ENCODE measurements around the gene GPR158.

Gene GPR158

GRCh38 chr10:25294032-25294926, 119.5 kb downstream of the GPR158 start:
- no peak for TF ChIP-seq CTCF (conservative IDR thresholded peaks at IDR 0.05; ENCODE audit: control insufficient read depth, insufficient read depth, low read depth, low read length)
- H3K4me3 ChIP-seq (ENCODE audit: control insufficient read depth, low read depth, low read length): no peak overlapping the region
- DNase-seq (ENCODE audit: low read depth): peak; percentile 5

DNA sequence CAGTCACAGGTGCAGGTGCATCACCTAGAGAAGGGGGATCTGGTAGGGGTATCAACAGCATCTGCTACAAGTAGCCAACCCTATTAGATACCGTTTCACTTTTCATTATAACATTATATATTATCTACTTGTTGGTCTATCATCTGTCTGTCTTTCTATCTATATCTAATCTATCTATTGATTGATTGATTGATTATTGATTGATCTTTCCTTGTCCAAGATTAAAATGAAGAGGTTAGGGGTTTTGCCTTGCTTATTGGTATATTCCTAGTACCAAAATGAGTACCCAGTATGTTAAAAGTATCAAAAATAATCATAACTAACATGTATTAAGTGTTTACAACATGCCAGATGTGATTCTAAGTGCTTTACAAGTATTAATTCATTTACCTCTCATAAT, 121.5 kb downstream of the GPR158 start:
- no peak for TF ChIP-seq CTCF (conservative IDR thresholded peaks at IDR 0.05; ENCODE audit: control insufficient read depth, insufficient read depth, low read depth, low read length)
- no peak overlapping the region for H3K4me3 ChIP-seq (ENCODE audit: control insufficient read depth, low read depth, low read length)
- DNase-seq (ENCODE audit: low read depth): no peak

GRCh38 chr10:25297466-25297865, 122.7 kb downstream of the GPR158 start:
- no peak for DNase-seq (ENCODE audit: low read depth)
- H3K4me3 ChIP-seq (ENCODE audit: control insufficient read depth, low read depth, low read length): no peak overlapping the region
- TF ChIP-seq CTCF (conservative IDR thresholded peaks at IDR 0.05; ENCODE audit: control insufficient read depth, insufficient read depth, low read depth, low read length): no peak

GRCh38 chr10:25300073-25300472, 125.3 kb downstream of the GPR158 start:
- no peak for TF ChIP-seq CTCF (conservative IDR thresholded peaks at IDR 0.05; ENCODE audit: control insufficient read depth, insufficient read depth, low read depth, low read length)
- H3K4me3 ChIP-seq (ENCODE audit: control insufficient read depth, low read depth, low read length): no peak overlapping the region
- DNase-seq (ENCODE audit: low read depth): no peak

- no peak overlapping the region for H3K4me3 ChIP-seq (ENCODE audit: control insufficient read depth, low read depth, low read length)
- DNase-seq (ENCODE audit: low read depth): no peak
- no peak for TF ChIP-seq CTCF (conservative IDR thresholded peaks at IDR 0.05; ENCODE audit: control insufficient read depth, insufficient read depth, low read depth, low read length)
Measured at GRCh38 chr10:25304606-25305005, 129.8 kb downstream of the GPR158 start.

DNA sequence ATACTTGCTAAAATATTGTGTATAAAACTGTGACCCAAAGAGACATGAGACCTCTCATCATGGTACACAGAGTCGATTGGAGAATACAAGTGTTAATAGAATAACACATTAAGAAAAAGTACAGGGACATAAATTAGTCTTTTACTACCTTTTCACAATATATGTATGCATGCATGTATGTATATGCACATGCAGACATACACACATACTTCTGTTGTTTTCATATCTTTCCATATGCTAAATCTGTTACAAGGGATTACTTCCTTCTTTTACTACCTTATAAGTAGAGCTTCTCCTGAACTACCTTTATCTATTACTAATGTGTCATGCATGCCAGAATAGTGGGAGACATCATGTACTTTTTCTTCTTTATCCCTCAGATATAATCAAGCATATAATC, 131.6 kb downstream of the GPR158 start:
- TF ChIP-seq CTCF (conservative IDR thresholded peaks at IDR 0.05; ENCODE audit: control insufficient read depth, insufficient read depth, low read depth, low read length): no peak
- no peak overlapping the region for H3K4me3 ChIP-seq (ENCODE audit: control insufficient read depth, low read depth, low read length)
- DNase-seq (ENCODE audit: low read depth): no peak

Data from fibroblast of mammary gland (primary cell).